NCI-H2196 (cell line): ENCODE measurements around the gene DNMBP.
"Not testable (repeated sequence)": the region's sequence is repeated elsewhere in the genome, so short reads cannot be mapped to it uniquely, and the experiment has no call there.

Experiments used
- DNase-seq: peaks from one replicate; lab custom pipeline; 2025; ENCODE audit not compliant: unreplicated experiment; lab: John Stamatoyannopoulos, UW

The DNMBP gene

GRCh38 chr10:99958806-99959205 is 50.9 kb downstream of the DNMBP start:
- no peak for DNase-seq

- no peak for DNase-seq
These were observed 51.4 kb downstream of the DNMBP start for GRCh38 chr10:99958302-99958701.

- DNase-seq, result not testable (repeated sequence)
These were observed 56.2 kb downstream of the DNMBP start for GRCh38 chr10:99953510-99953909.

GRCh38 chr10:99952799-99953198 is 56.9 kb downstream of the DNMBP start:
- no peak for DNase-seq

GRCh38 chr10:99946051-99946450 is 63.7 kb downstream of the DNMBP start:
- DNase-seq, result not testable (repeated sequence)

GRCh38 chr10:99945263-99945662 is 64.5 kb downstream of the DNMBP start:
- DNase-seq, result no peak

- no peak for DNase-seq
These were observed 64.9 kb downstream of the DNMBP start for GRCh38 chr10:99944860-99945259.

- DNase-seq, result no peak
These were observed 65.8 kb downstream of the DNMBP start for GRCh38 chr10:99943908-99944307.

GRCh38 chr10:99941942-99942820 is 67.6 kb downstream of the DNMBP start:
- no peak for DNase-seq

- no peak for DNase-seq
These were observed 71.2 kb downstream of the DNMBP start for GRCh38 chr10:99938563-99938962.

GRCh38 chr10:99937630-99938029 is 72.1 kb downstream of the DNMBP start:
- no peak for DNase-seq

- not testable (repeated sequence) for DNase-seq
These were observed 77.4 kb downstream of the DNMBP start for GRCh38 chr10:99932203-99932957.

- peak; percentile 50 for DNase-seq
These were observed 78.8 kb downstream of the DNMBP start for GRCh38 chr10:99930731-99931550.

GRCh38 chr10:99929360-99929759 is 80.4 kb downstream of the DNMBP start:
- no peak for DNase-seq

- no peak for DNase-seq
These were observed 81.9 kb downstream of the DNMBP start for GRCh38 chr10:99927721-99928280.

- DNase-seq, result no peak
These were observed 82.6 kb downstream of the DNMBP start for GRCh38 chr10:99926925-99927720.

GRCh38 chr10:99924451-99925255 is 85.1 kb downstream of the DNMBP start:
- no peak for DNase-seq

GRCh38 chr10:99921948-99922347 is 87.8 kb downstream of the DNMBP start:
- no peak for DNase-seq

- DNase-seq, result no peak
These were observed 88.8 kb downstream of the DNMBP start for GRCh38 chr10:99920901-99921300.
